ENCODE data around the gene MOSPD3. TPM values are rescaled to one million over a fixed set of nuclear protein-coding genes. Genes with fewer than 3 reads are reported as not detected.
"Not testable (repeated sequence)": the region's sequence is repeated elsewhere in the genome, so short reads cannot be mapped to it uniquely, and the experiment has no call there.

MOSPD3 gene
- total and polyA plus RNA-seq, 2 experiments from 2014 or later = 8.8 to 44.4 TPM

- no peaks in the 10 kb centered on the region for H3K9me3 ChIP-seq (ENCODE audit: low read depth)
- peak within 1 kb of the TSS; percentile 59 for H3K4me2 ChIP-seq
- H3K27ac ChIP-seq = no peak within 1 kb of the TSS
- TF ChIP-seq EZH2phosphoT487 (IDR thresholded peaks at IDR 0.05; ENCODE audit: low read depth, severe bottlenecking, unreplicated experiment) (no peak), CTCF (IDR thresholded peaks at IDR 0.05; ENCODE audit: poor library complexity) (no peak), EZH2 (IDR thresholded peaks at IDR 0.05; ENCODE audit: borderline replicate concordance) (peak; percentile 56)
- H3K4me3 ChIP-seq = no peak within 1 kb of the TSS
- H3K4me1 ChIP-seq (ENCODE audit: insufficient read depth) = no peaks in the 10 kb centered on the region
- H3K9me2 ChIP-seq (replicated peaks; ENCODE audit: insufficient read depth) = no peaks in the 10 kb centered on the region
- H3K79me2 ChIP-seq = no peaks in the 10 kb centered on the region
- peak; percentile 73 for DNase-seq (ENCODE audit: low spot score)
- H4K20me1 ChIP-seq (ENCODE audit: insufficient read depth, poor library complexity, severe bottlenecking) = no peaks in the 10 kb centered on the region
- no peaks in the 10 kb centered on the region for H3K36me3 ChIP-seq (replicated peaks; ENCODE audit: insufficient read depth, low read depth)
- 12% methylated on average over 34 of the region's 63 CpGs for WGBS (ENCODE audit: low lambda C conversion rate, missing lambda C conversion rate)
- H2AFZ ChIP-seq = no peak within 1 kb of the TSS
- H3K27me3 ChIP-seq = peaks cover 21% of the 10 kb centered on the region
Observed at GRCh38 chr7:100655908-100656674, 43.8 kb downstream of the MOSPD3 start, which contains the start of gene ACTL6B. Gene ACTL6B, minus strand, starts transcription at chr7:100656448. Its CDS starts 94 bp downstream, at chr7:100656354.

- WGBS (ENCODE audit: low lambda C conversion rate, missing lambda C conversion rate) = 81% methylated on average over 12 of the region's 12 CpGs
- H2AFZ ChIP-seq; H3K36me3 ChIP-seq (replicated peaks; ENCODE audit: insufficient read depth, low read depth); H3K4me1 ChIP-seq (ENCODE audit: insufficient read depth); H3K4me3 ChIP-seq; H3K79me2 ChIP-seq; H3K27ac ChIP-seq; H3K9me2 ChIP-seq (replicated peaks; ENCODE audit: insufficient read depth); H3K4me2 ChIP-seq; H3K9me3 ChIP-seq (ENCODE audit: low read depth); H3K27me3 ChIP-seq; H4K20me1 ChIP-seq (ENCODE audit: insufficient read depth, poor library complexity, severe bottlenecking); DNase-seq (ENCODE audit: low spot score): not testable (repeated sequence)
Observed at GRCh38 chr7:100662194-100662776, 49.9 kb downstream of the MOSPD3 start.

Small RNA genes lying within 50 kb of the gene (small RNA-seq; reads per million reads assigned to genes)
- not detected for gene SAP25

Other genes with a start within 250 kb of the MOSPD3 start
- 0.24 and 2.2 TPM in 2 replicates for gene PILRA, start 239.1 kb upstream of the MOSPD3 start, total RNA-seq
- gene PILRA, start 239.1 kb upstream of the MOSPD3 start, polyA plus RNA-seq = 1.1 and 3.0 TPM in 2 replicates
- gene ZCWPW1, start 183.8 kb upstream of the MOSPD3 start, total RNA-seq = 1.8 and 2.2 TPM in 2 replicates
- 3.3 and 4.9 TPM in 2 replicates for gene ZCWPW1, start 183.8 kb upstream of the MOSPD3 start, polyA plus RNA-seq
- 20.9 and 23.1 TPM in 2 replicates for gene MEPCE, start 182.7 kb upstream of the MOSPD3 start, total RNA-seq
- gene MEPCE, start 182.7 kb upstream of the MOSPD3 start, polyA plus RNA-seq = 15.8 and 17.2 TPM in 2 replicates
- gene PPP1R35, start 176.0 kb upstream of the MOSPD3 start, total RNA-seq = 10.0 and 12.8 TPM in 2 replicates
- gene PPP1R35, start 176.0 kb upstream of the MOSPD3 start, polyA plus RNA-seq = 39.6 and 50.3 TPM in 2 replicates
- gene SPACDR, start 148.3 kb upstream of the MOSPD3 start, total RNA-seq = 0.13 and 0.72 TPM in 2 replicates
- gene SPACDR, start 148.3 kb upstream of the MOSPD3 start, polyA plus RNA-seq = 0.46 TPM in 1 of 2 replicates, not detected in the other
- gene TSC22D4, start 133.3 kb upstream of the MOSPD3 start, total RNA-seq = 25.4 and 26.2 TPM in 2 replicates
- 89.6 and 90.7 TPM in 2 replicates for gene TSC22D4, start 133.3 kb upstream of the MOSPD3 start, polyA plus RNA-seq
- 1.6 and 2.4 TPM in 2 replicates for gene NYAP1, start 128.6 kb upstream of the MOSPD3 start, total RNA-seq
- gene NYAP1, start 128.6 kb upstream of the MOSPD3 start, polyA plus RNA-seq = 0.68 TPM in 1 of 2 replicates, not detected in the other
- gene AGFG2, start 73.3 kb upstream of the MOSPD3 start, total RNA-seq = 32.8 and 38.6 TPM in 2 replicates
- gene AGFG2, start 73.3 kb upstream of the MOSPD3 start, polyA plus RNA-seq = 33.3 and 53.7 TPM in 2 replicates
- gene SAP25, start 38.6 kb upstream of the MOSPD3 start, total RNA-seq = not detected in 2 replicates
- 1.8 and 4.0 TPM in 2 replicates for gene SAP25, start 38.6 kb upstream of the MOSPD3 start, polyA plus RNA-seq
- gene LRCH4, start 26.4 kb upstream of the MOSPD3 start, total RNA-seq = 34.0 and 40.3 TPM in 2 replicates
- 105 and 129 TPM in 2 replicates for gene LRCH4, start 26.4 kb upstream of the MOSPD3 start, polyA plus RNA-seq
- gene FBXO24, start 26.2 kb upstream of the MOSPD3 start, total RNA-seq = 1.1 and 1.4 TPM in 2 replicates
- gene FBXO24, start 26.2 kb upstream of the MOSPD3 start, polyA plus RNA-seq = 0.49 and 1.6 TPM in 2 replicates
- 64.2 and 90.0 TPM in 2 replicates for gene PCOLCE, start 10.2 kb upstream of the MOSPD3 start, total RNA-seq
- 249 and 343 TPM in 2 replicates for gene PCOLCE, start 10.2 kb upstream of the MOSPD3 start, polyA plus RNA-seq
- 12.5 and 13.5 TPM in 2 replicates for gene TFR2, start 29.0 kb downstream of the MOSPD3 start, total RNA-seq
- gene TFR2, start 29.0 kb downstream of the MOSPD3 start, polyA plus RNA-seq = 11.1 and 16.8 TPM in 2 replicates
- not detected in 2 replicates for gene ACTL6B, start 43.9 kb downstream of the MOSPD3 start, total RNA-seq
- not detected in 2 replicates for gene ACTL6B, start 43.9 kb downstream of the MOSPD3 start, polyA plus RNA-seq
- gene GNB2, start 61.2 kb downstream of the MOSPD3 start, total RNA-seq = 99.6 and 111 TPM in 2 replicates
- gene GNB2, start 61.2 kb downstream of the MOSPD3 start, polyA plus RNA-seq = 204 and 222 TPM in 2 replicates
- 14.2 and 17.6 TPM in 2 replicates for gene GIGYF1, start 81.7 kb downstream of the MOSPD3 start, total RNA-seq
- gene GIGYF1, start 81.7 kb downstream of the MOSPD3 start, polyA plus RNA-seq = 13.2 and 16.8 TPM in 2 replicates
- 30.1 and 39.2 TPM in 2 replicates for gene POP7, start 93.6 kb downstream of the MOSPD3 start, total RNA-seq
- 48.7 and 59.2 TPM in 2 replicates for gene POP7, start 93.6 kb downstream of the MOSPD3 start, polyA plus RNA-seq
- 0.16 and 1.3 TPM in 2 replicates for gene EPO, start 107.9 kb downstream of the MOSPD3 start, total RNA-seq
- 0.11 TPM in 1 of 2 replicates, not detected in the other for gene EPO, start 107.9 kb downstream of the MOSPD3 start, polyA plus RNA-seq
- not detected in 2 replicates for gene ZAN, start 121.1 kb downstream of the MOSPD3 start, total RNA-seq
- not detected in 2 replicates for gene ZAN, start 121.1 kb downstream of the MOSPD3 start, polyA plus RNA-seq
- gene EPHB4, start 215.0 kb downstream of the MOSPD3 start, total RNA-seq = 57.9 and 61.1 TPM in 2 replicates
- gene EPHB4, start 215.0 kb downstream of the MOSPD3 start, polyA plus RNA-seq = 47.2 and 51.6 TPM in 2 replicates
- 15.4 and 21.3 TPM in 2 replicates for gene SLC12A9, start 240.2 kb downstream of the MOSPD3 start, total RNA-seq
- gene SLC12A9, start 240.2 kb downstream of the MOSPD3 start, polyA plus RNA-seq = 17.1 and 23.5 TPM in 2 replicates